Erythroblast (primary cell): ENCODE results near the gene PDF.
"Not testable (repeated sequence)": the region's sequence is repeated elsewhere in the genome, so short reads cannot be mapped to it uniquely, and the experiment has no call there.

Experiments
- DNase-seq, 2 experiments: peaks; one replicate each; lab custom pipeline; 2025; lab: John Stamatoyannopoulos, UW
- GATA1 ChIP-seq: IDR thresholded peaks from 2 replicates; pipeline ENCODE4 v1.6.1; 2011; ENCODE audit warnings: low read depth, mild to moderate bottlenecking, control low read depth, low read length, moderate library complexity
- POLR2A ChIP-seq: IDR thresholded peaks from 2 replicates; pipeline ENCODE4 v1.6.1; 2011; ENCODE audit warnings: mild to moderate bottlenecking, low read length

Gene PDF, protein sequence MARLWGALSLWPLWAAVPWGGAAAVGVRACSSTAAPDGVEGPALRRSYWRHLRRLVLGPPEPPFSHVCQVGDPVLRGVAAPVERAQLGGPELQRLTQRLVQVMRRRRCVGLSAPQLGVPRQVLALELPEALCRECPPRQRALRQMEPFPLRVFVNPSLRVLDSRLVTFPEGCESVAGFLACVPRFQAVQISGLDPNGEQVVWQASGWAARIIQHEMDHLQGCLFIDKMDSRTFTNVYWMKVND

DNA sequence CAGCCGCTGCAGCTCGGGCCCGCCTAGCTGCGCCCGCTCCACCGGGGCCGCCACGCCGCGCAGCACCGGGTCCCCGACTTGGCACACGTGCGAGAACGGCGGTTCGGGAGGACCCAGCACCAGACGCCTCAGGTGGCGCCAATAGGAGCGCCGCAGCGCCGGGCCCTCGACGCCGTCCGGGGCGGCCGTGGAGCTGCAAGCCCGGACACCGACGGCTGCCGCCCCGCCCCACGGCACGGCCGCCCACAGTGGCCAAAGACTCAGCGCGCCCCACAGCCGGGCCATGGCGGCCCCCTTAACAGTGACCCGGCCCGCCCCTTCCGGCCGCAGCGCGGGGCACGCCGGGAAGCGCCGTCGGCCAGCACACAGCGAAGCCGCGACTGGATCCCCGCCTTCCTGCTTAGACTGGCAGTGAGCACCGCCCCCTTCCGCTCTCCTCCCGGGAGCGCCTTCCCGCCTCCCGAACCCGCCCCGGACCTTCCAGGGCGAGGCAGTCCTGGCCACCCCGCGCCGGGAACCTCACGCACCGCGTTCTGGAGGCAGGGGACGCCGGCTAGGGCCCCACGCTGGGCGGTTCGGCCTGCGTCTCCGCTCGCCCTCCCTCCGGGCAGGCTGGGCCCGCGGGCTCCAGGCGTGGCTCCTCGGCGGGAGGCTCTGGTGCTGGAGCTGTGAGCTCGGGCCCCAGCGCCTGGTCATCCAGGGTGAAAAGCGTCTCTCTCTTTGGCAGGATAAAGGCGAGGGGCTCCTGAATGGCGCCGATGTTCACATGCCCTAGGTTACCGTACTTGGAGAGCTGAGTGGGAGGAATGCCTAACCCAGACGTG, at the start of gene PDF:
Gene PDF (minus strand): TSS at position 303 of the 824 bp plus-strand sequence. CDS start 18 bp downstream, at position 285.
- peak; percentile 90 to 93 for DNase-seq
- no peak for TF ChIP-seq GATA1
- peak; percentile 85 for TF ChIP-seq POLR2A

DNA sequence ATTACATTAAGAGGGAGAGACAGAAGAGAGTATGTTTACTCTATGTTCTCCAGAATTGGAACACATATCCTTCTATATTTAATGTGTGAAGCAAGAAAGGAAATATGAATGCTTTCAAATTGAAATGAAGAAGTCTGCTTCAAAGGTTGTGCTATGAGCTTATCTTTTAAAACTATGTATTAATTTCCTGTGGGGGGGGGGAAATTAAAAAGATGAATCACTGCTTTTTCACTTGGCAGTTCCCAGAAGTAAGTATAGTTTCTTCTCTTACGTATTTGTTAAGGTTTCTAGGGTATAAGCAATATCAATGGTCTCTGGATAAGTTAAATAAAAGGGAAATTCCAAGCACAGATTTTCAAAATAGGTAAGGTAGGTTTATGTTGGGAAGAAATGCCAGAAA, 48.4 kb upstream of the PDF start:
- TF ChIP-seq GATA1 (no peak), POLR2A (no peak)

DNA sequence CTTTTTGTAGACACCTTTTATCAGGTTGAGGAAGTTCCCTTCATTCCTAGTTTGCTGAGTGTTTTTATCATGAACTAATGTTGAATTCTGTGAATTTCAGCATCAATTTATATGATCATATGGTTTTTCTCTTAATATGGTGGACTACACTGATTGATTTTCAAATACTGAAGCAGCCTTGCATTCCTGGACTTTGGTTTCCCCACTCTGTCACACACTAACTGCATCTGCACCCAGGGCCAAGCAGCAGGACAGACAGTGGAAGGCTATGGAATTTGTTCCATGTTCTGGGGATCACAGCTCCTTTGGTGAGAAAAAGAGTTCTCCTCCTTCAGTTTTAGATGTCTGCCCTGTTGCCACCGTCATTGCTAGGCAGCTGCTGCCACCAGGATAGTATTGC, 47.6 kb upstream of the PDF start:
- DNase-seq, result no peak
- no peak for TF ChIP-seq GATA1
- no peak for TF ChIP-seq POLR2A

More for the DNA sequence above, 48.4 kb upstream of the PDF start:
- DNase-seq, result no peak

DNA sequence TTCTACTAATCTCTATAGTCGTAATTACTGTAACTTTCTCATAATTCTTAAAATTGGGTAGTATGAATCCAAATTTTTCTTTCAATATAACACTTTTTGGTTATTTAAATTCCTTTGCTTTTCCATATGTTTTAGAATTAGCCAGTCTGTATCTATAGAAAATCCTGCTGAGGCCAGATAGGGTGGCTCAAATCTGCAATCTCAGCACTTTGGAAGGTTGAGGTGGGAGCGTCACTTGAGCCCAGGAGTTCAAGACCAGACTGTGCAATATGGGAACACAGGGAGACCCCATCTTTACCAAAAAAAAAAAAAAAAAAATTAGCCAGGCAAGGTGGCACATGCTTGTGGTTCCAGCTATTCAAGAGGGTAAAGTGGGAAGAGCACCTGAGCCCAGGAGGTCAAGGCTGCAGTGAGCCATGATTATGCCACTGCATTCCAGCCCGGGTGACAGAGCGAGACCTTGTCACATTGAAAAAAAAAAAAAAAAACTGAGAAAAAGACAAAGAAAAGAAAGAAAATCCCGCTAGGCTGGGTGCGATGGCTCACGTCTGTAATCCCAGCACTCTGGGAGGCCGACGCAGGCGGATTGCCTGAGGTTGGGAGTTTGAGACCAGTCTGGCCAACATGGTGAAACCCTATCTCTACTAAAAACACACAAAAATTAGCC, 46.1 kb upstream of the PDF start:
- DNase-seq, result no peak
- TF ChIP-seq GATA1, result no peak
- TF ChIP-seq POLR2A, result no peak

DNA sequence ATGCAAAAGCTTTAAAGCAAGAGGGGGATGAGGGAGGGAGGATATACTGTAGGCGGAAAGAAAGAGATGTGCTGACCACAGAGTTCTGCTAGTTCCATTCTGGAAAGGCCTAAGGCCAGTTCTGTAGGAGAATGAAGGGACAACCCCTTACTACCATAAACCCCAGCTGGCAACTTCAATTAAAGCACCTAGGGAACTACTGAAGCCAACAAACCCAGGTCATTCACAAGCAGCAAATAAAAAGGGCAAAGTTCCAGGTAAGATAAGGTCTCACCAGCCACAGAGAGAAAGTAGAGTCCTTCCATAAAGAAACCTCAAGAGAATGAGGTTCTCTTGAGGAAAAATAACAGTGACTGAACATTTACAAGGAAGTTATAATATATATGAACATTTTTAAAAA, 42.6 kb upstream of the PDF start:
- TF ChIP-seq GATA1 (no peak), POLR2A (no peak)
- DNase-seq, result no peak

DNA sequence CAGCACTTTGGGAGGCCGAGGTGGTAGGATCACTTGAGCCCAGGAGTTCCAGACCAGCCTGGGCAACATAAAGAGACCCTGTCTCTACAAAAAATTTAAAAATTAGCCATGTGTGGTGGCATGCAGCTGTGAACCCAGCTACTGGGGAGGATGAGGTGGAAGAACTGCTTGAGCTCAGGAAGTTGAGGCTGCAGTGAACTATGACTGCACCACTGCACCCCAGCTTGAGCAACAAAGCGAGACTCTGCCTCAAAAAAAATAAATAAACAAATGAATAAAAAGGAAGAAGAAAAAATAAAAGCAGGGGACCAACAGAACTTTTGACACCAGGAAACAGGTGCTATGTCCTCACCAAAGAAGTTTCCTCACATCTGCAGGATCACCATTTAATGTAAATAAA, 41.2 kb upstream of the PDF start:
- TF ChIP-seq POLR2A (no peak), GATA1 (no peak)
- no peak for DNase-seq

DNA sequence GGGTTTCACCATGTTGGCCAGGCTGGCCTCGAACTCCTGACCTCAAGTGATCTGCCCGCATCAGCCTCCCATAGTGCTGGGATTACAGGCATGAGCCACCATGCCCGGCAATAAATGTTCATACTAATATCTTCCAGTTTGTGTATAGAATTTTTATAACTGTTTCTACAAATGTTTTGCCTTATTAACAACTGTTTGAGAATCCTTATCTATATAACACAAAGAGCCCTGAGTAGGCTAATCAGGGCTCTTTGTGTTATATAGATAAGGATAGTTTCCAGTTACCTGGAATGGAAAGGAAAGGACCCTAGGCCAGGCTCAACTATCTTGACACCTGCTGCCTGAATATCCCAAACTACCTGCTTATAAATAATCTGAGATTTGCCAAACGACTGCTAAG, 38.5 kb upstream of the PDF start:
- TF ChIP-seq POLR2A (no peak), GATA1 (no peak)
- DNase-seq, result no peak

DNA sequence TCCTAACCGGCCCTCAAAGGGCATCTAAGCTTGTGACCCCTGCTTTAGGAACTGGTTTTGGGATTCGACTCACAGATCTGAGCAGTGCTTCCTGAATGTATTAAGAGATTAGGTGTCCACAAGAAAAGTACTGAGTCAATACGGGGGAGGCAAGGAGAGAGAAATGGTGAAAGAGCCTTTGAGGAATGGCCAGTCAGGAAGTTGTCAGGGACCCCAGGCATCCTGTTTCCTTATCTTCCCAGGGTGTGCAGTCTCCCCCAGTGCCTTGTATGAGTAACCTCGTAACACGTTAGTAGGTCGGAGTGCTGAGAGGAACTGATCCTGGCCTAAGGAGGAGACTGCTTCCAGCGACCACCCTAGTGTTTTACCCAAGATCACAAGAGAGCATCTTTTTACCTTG, 37.6 kb upstream of the PDF start:
- no peak for TF ChIP-seq GATA1
- TF ChIP-seq POLR2A, result no peak
- no peak for DNase-seq

DNA sequence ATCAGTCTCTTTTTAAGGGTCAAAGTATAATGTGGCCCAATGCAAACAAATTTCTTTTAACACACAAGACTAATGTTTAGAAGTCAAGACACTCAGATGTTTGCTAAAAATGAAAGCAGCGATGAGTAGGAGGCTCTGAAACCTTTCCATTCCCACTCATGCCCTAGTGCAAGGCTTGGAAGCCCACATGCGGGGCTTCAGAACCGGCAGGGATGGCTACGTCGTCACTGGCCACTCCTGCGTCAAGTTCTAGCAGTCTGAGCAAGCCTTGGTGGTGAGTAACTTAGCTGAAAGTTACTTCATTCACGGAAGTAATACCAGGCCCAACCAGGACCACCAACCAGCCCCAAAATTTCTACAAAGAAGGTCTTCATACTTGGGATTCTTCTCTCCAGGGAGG, 36.0 kb upstream of the PDF start:
- TF ChIP-seq GATA1 (no peak), POLR2A (no peak)
- DNase-seq, result no peak

DNA sequence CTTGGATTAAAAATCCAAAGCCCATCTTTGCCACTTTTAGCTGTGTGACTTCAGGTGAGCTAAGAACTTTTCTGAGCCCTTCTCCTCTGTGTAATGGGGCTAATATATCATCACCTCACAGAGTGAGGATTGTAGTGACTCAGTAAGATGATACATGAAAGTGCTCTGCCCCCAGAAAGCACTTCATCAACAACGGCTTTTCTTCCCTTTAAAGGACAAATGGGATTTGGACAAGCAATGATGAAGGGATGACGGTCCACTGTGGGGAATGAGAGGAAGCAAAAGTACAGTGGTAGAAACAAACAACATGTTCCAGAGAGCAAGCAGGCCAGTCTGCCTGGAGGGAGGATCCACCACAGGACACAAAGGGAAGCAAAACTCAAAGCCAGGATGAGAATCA, 35.5 kb upstream of the PDF start:
- TF ChIP-seq GATA1 (no peak), POLR2A (no peak)
- no peak for DNase-seq

DNA sequence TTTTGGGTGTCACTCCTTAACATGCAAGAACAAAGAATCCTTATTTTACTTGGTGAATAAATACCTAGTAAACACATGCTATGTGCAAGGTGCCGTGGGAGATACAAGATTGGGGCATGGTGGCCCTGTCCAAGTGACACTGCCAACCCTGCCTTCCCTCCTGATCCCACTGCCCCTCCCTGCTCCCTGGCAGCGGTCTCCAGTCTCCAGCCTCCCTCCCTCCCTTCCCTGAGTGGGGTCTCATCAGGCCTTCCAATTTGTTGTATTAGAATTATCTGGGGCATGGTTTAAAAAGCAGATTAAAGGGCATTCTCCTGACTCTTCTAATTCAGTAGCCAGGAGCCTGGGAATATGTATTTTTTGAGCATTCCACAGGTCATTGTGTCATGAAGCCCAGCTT, 33.7 kb upstream of the PDF start:
- TF ChIP-seq POLR2A, result no peak
- no peak for TF ChIP-seq GATA1
- DNase-seq, result no peak

DNA sequence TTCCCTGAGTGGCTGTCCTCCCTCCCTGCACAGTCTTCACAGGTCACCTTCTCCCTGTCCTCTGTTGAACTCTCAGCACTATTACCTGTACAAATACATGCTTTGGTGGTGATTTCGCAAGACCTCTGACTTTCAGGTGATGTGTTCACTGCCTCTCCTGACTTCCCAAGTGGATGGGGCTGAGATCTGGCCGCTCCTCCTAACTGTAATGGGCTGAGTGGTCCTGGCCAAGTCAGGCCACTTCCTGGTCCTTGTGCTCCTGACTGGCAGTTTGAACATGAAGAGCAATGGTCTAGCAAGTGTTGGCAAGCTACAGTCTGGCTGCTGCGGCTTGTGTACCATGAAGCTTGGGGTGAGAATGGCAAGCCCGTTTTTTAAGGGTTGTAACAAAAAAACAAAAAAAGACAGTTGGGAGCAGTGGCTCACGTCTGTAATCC, 32.9 kb upstream of the PDF start:
- TF ChIP-seq GATA1 (no peak), POLR2A (no peak)
- no peak for DNase-seq

DNA sequence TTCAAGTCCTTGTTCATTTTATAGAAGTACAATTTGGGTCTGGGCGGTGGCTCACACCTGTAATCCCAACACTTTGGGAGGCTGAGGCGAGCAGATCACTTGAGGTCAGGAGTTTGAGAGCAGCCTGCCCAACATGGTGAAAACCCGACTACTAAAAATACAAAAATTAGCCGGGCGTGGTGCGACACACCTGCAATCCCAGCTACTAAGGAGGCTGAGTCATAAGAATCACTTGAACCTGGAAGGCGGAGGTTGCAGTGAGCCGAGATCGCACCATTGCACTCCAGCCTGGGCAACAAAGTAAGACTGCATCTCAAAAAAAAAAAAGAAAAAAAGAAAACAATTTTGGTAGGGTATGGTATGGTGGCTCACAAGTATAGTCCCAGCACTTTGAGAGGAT, 29.7 kb upstream of the PDF start:
- DNase-seq, result not testable (repeated sequence)
